ENCODE measurements around the gene SPATA16.

Gene SPATA16

DNA sequence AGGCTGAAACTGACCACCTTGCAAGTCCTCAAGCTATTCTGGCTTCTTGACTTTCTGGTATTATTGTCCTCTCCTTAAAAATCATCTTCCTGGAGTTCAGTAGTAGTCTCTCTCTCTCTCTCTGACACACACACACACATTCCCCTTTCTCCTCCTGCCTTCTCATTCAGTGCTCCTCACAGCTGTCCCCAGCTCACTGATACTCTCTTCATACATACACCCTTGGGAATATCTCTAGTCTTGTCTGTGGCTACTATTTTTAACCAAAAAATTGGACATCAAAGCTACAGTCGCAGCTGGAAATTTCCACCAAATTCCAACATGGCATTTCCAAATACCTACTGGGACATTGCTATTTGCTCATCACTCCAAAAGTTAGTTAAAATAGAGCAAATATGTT is 211.6 kb downstream of the SPATA16 start:
- Histone ChIP-seq H3K27me3 (ENCODE audit: insufficient read depth, low read length, poor library complexity, severe bottlenecking) (no peaks in the 10 kb centered on the region), H3K79me2 (ENCODE audit: insufficient read depth, low read length) (no peaks in the 10 kb centered on the region), H4K20me1 (ENCODE audit: insufficient read depth, low read length, poor library complexity, severe bottlenecking) (no peaks in the 10 kb centered on the region), H3F3A (ENCODE audit: low read depth) (no peaks in the 10 kb centered on the region), H3K4me1 (ENCODE audit: insufficient read depth, low read length, poor library complexity, severe bottlenecking) (no peaks in the 10 kb centered on the region), H3K9me3 (ENCODE audit: insufficient read depth, low read depth, low read length) (no peaks in the 10 kb centered on the region), H3K4me3 (ENCODE audit: low read length, poor library complexity, severe bottlenecking) (no peak overlapping the region), H3K36me3 (ENCODE audit: insufficient read depth, low read length) (no peaks in the 10 kb centered on the region), H3K9me2 (replicated peaks; ENCODE audit: low read depth, low read length) (no peaks in the 10 kb centered on the region), H3K4me2 (ENCODE audit: low read depth, low read length, poor library complexity, severe bottlenecking) (no peak overlapping the region), H2AFZ (ENCODE audit: low read length) (no peak overlapping the region), H3K9ac (ENCODE audit: low read depth, low read length, poor library complexity, severe bottlenecking) (no peak overlapping the region)
- TF ChIP-seq, protein P1, sequence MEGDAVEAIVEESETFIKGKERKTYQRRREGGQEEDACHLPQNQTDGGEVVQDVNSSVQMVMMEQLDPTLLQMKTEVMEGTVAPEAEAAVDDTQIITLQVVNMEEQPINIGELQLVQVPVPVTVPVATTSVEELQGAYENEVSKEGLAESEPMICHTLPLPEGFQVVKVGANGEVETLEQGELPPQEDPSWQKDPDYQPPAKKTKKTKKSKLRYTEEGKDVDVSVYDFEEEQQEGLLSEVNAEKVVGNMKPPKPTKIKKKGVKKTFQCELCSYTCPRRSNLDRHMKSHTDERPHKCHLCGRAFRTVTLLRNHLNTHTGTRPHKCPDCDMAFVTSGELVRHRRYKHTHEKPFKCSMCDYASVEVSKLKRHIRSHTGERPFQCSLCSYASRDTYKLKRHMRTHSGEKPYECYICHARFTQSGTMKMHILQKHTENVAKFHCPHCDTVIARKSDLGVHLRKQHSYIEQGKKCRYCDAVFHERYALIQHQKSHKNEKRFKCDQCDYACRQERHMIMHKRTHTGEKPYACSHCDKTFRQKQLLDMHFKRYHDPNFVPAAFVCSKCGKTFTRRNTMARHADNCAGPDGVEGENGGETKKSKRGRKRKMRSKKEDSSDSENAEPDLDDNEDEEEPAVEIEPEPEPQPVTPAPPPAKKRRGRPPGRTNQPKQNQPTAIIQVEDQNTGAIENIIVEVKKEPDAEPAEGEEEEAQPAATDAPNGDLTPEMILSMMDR (conservative IDR thresholded peaks at IDR 0.05; ENCODE audit: low read length) = no peak
- TF ChIP-seq EZH2phosphoT487 (IDR thresholded peaks at IDR 0.05; ENCODE audit: borderline replicate concordance) = no peak

DNA sequence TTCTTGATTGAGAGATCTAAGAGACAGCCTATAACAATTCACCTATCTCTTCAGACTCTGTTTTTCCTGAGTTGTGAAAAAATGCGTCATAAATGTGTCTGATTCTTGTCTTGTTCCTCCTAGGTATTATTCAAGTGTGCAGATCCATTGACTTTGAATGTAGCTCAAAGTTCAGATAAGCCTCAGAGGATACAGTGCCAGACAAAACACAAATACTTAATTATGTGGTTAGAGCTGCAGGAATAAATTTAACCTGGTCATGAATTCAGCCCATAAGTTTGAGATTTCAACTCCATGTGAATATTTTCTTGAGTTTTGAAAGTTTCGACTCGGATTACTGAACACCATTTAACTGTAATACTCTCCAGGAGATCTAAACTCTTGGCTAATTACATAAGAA is 216.5 kb downstream of the SPATA16 start:
- Histone ChIP-seq H3K9me3 (ENCODE audit: insufficient read depth, low read depth, low read length) (no peaks in the 10 kb centered on the region), H2AFZ (ENCODE audit: low read length) (no peak overlapping the region), H3F3A (ENCODE audit: low read depth) (no peaks in the 10 kb centered on the region), H3K27me3 (ENCODE audit: insufficient read depth, low read length, poor library complexity, severe bottlenecking) (no peaks in the 10 kb centered on the region), H3K4me3 (ENCODE audit: low read length, poor library complexity, severe bottlenecking) (no peak overlapping the region), H3K4me1 (ENCODE audit: insufficient read depth, low read length, poor library complexity, severe bottlenecking) (no peaks in the 10 kb centered on the region), H3K9ac (ENCODE audit: low read depth, low read length, poor library complexity, severe bottlenecking) (no peak overlapping the region), H3K36me3 (ENCODE audit: insufficient read depth, low read length) (no peaks in the 10 kb centered on the region), H4K20me1 (ENCODE audit: insufficient read depth, low read length, poor library complexity, severe bottlenecking) (no peaks in the 10 kb centered on the region), H3K79me2 (ENCODE audit: insufficient read depth, low read length) (no peaks in the 10 kb centered on the region), H3K4me2 (ENCODE audit: low read depth, low read length, poor library complexity, severe bottlenecking) (no peak overlapping the region), H3K9me2 (replicated peaks; ENCODE audit: low read depth, low read length) (no peaks in the 10 kb centered on the region)
- TF ChIP-seq EZH2phosphoT487 (IDR thresholded peaks at IDR 0.05; ENCODE audit: borderline replicate concordance) = no peak
- TF ChIP-seq, protein P1 (conservative IDR thresholded peaks at IDR 0.05; ENCODE audit: low read length) = no peak

DNA sequence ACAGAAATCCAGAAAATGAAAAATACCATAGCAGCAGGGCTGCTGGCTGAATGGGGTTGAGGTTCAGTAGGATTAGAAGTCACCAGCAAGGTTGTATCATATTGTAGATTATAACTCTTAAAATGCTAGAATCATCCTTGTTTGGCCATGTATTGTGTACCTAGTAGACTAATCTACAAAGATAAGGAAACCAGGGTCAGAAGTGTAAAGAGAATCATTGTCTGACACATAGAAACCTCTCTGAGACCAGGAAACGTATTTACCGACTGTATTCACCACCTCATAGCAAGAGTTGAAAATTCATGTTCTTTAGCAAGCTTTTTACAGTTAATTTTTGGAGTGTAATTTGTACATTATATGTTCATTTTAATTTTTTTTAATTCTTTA is 221.7 kb downstream of the SPATA16 start:
- Histone ChIP-seq H3K4me3 (ENCODE audit: low read length, poor library complexity, severe bottlenecking) (no peak overlapping the region), H3K36me3 (ENCODE audit: insufficient read depth, low read length) (no peaks in the 10 kb centered on the region), H3K4me2 (ENCODE audit: low read depth, low read length, poor library complexity, severe bottlenecking) (no peak overlapping the region)

More for the DNA sequence above, 221.7 kb downstream of the SPATA16 start:
- Histone ChIP-seq H3K27me3 (ENCODE audit: insufficient read depth, low read length, poor library complexity, severe bottlenecking) (no peaks in the 10 kb centered on the region), H3F3A (ENCODE audit: low read depth) (no peaks in the 10 kb centered on the region), H3K79me2 (ENCODE audit: insufficient read depth, low read length) (no peaks in the 10 kb centered on the region), H3K9me3 (ENCODE audit: insufficient read depth, low read depth, low read length) (no peaks in the 10 kb centered on the region), H3K4me1 (ENCODE audit: insufficient read depth, low read length, poor library complexity, severe bottlenecking) (peaks cover 8% of the 10 kb centered on the region), H3K9me2 (replicated peaks; ENCODE audit: low read depth, low read length) (no peaks in the 10 kb centered on the region), H2AFZ (ENCODE audit: low read length) (no peak overlapping the region), H3K9ac (ENCODE audit: low read depth, low read length, poor library complexity, severe bottlenecking) (no peak overlapping the region), H4K20me1 (ENCODE audit: insufficient read depth, low read length, poor library complexity, severe bottlenecking) (no peaks in the 10 kb centered on the region)
- TF ChIP-seq, protein P1 (conservative IDR thresholded peaks at IDR 0.05; ENCODE audit: low read length) = no peak
- TF ChIP-seq EZH2phosphoT487 (IDR thresholded peaks at IDR 0.05; ENCODE audit: borderline replicate concordance) = no peak

Measured in Loucy (cell line).